C4-2B (cell line): ENCODE measurements around the gene CADPS2.

ENCODE experiments used
- CTCF ChIP-seq: fragments of 450-650 bp; conservative IDR thresholded peaks from 2 replicates; pipeline ENCODE4 v1.5.1; 2017; ENCODE audit warnings: mild to moderate bottlenecking
- ZFX ChIP-seq: fragments of 450-650 bp; IDR thresholded peaks from 2 replicates; pipeline ENCODE4 v1.6.1; 2017

GRCh38 chr7:122688400-122688998 lies 197.8 kb downstream of the CADPS2 start:
- no peak for TF ChIP-seq CTCF
- no peak for TF ChIP-seq ZFX
